Glutamatergic neuron (in vitro differentiated cells): ENCODE measurements around the gene GOLGA7B. TPM values are rescaled to one million over a fixed set of nuclear protein-coding genes. Genes with fewer than 3 reads are reported as not detected.
"Not testable (repeated sequence)": the region's sequence is repeated elsewhere in the genome, so short reads cannot be mapped to it uniquely, and the experiment has no call there.

ENCODE experiments used
- DNase-seq: peaks from one replicate; pipeline ENCODE4 v3.0.0; 2022
- H3K27ac Mint-ChIP-seq: one replicate; pipeline ENCODE4 v1.8.0; 2020; ENCODE audit warnings: mild to moderate bottlenecking, mixed read lengths, inconsistent platforms; ENCODE audit not compliant: unreplicated experiment
- H3K27me3 Mint-ChIP-seq: one replicate; pipeline ENCODE4 v1.8.0; 2020; ENCODE audit warnings: mild to moderate bottlenecking, moderate library complexity, mixed read lengths, inconsistent platforms; ENCODE audit not compliant: unreplicated experiment
- H3K36me3 Mint-ChIP-seq: one replicate; pipeline ENCODE4 v1.8.0; 2020; ENCODE audit warnings: mild to moderate bottlenecking, mixed read lengths, inconsistent platforms; ENCODE audit not compliant: unreplicated experiment
- H3K4me1 Mint-ChIP-seq: one replicate; pipeline ENCODE4 v1.8.0; 2020; ENCODE audit warnings: mild to moderate bottlenecking, low read depth, mixed read lengths, inconsistent platforms; ENCODE audit not compliant: unreplicated experiment
- H3K4me3 Mint-ChIP-seq: one replicate; pipeline ENCODE4 v1.8.0; 2020; ENCODE audit warnings: mild to moderate bottlenecking, mixed read lengths, inconsistent platforms; ENCODE audit not compliant: unreplicated experiment
- H3K9me3 Mint-ChIP-seq: one replicate; pipeline ENCODE4 v1.8.0; 2020; ENCODE audit warnings: mild to moderate bottlenecking, moderate library complexity, mixed read lengths, inconsistent platforms; ENCODE audit not compliant: unreplicated experiment
- total RNA-seq: library from RNA; stranded (reverse); fragmentation: NEBNext Ultra II Directional; extraction: Animal tissue kit (Norgen Biotek cat#: 25700); gene quantifications from one replicate; pipeline ENCODE4 v1.2.1, GENCODE V29; 2021; ENCODE audit not compliant: unreplicated experiment
- TF ChIP-seq, protein P1 (sequence below): fragments of 200-600 bp; sonication (generic); IDR thresholded peaks from one replicate; pipeline ENCODE4 v1.5.0; 2021; ENCODE audit not compliant: partially characterized antibody, unreplicated experiment

The GOLGA7B gene
- total RNA-seq, 1 donor from 2014 or later = 21.5 TPM

GRCh38 chr10:97842656-97843280 lies 6.9 kb upstream of the GOLGA7B start:
- peaks cover 5% of the 10 kb centered on the region for H3K36me3 Mint-ChIP-seq
- H3K27me3 Mint-ChIP-seq = no peaks in the 10 kb centered on the region
- H3K4me3 Mint-ChIP-seq = no peak overlapping the region
- peak overlapping the region; percentile 80 for H3K27ac Mint-ChIP-seq
- H3K9me3 Mint-ChIP-seq = peaks cover 2% of the 10 kb centered on the region
- H3K4me1 Mint-ChIP-seq = peaks cover 4% of the 10 kb centered on the region
- TF ChIP-seq, protein P1, sequence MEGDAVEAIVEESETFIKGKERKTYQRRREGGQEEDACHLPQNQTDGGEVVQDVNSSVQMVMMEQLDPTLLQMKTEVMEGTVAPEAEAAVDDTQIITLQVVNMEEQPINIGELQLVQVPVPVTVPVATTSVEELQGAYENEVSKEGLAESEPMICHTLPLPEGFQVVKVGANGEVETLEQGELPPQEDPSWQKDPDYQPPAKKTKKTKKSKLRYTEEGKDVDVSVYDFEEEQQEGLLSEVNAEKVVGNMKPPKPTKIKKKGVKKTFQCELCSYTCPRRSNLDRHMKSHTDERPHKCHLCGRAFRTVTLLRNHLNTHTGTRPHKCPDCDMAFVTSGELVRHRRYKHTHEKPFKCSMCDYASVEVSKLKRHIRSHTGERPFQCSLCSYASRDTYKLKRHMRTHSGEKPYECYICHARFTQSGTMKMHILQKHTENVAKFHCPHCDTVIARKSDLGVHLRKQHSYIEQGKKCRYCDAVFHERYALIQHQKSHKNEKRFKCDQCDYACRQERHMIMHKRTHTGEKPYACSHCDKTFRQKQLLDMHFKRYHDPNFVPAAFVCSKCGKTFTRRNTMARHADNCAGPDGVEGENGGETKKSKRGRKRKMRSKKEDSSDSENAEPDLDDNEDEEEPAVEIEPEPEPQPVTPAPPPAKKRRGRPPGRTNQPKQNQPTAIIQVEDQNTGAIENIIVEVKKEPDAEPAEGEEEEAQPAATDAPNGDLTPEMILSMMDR = no peak
- no peak for DNase-seq

- TF ChIP-seq, protein P1 = no peak
- peaks cover 4% of the 10 kb centered on the region for H3K4me1 Mint-ChIP-seq
- H3K36me3 Mint-ChIP-seq = peaks cover 5% of the 10 kb centered on the region
- no peak for DNase-seq
- H3K27me3 Mint-ChIP-seq = no peaks in the 10 kb centered on the region
- H3K9me3 Mint-ChIP-seq = peaks cover 2% of the 10 kb centered on the region
- H3K27ac Mint-ChIP-seq = peak overlapping the region; percentile 31
- H3K4me3 Mint-ChIP-seq = no peak overlapping the region
Observed at GRCh38 chr10:97843281-97843671, 6.4 kb upstream of the GOLGA7B start.

- not testable (repeated sequence) for H3K27ac Mint-ChIP-seq, H3K9me3 Mint-ChIP-seq, H3K27me3 Mint-ChIP-seq, H3K4me3 Mint-ChIP-seq, DNase-seq, H3K36me3 Mint-ChIP-seq, H3K4me1 Mint-ChIP-seq
Observed at GRCh38 chr10:97843972-97844371, 5.7 kb upstream of the GOLGA7B start.

- no peak overlapping the region for H3K27ac Mint-ChIP-seq
- peaks cover 6% of the 10 kb centered on the region for H3K27me3 Mint-ChIP-seq
- peaks cover 7% of the 10 kb centered on the region for H3K4me1 Mint-ChIP-seq
- no peak overlapping the region for H3K4me3 Mint-ChIP-seq
- H3K36me3 Mint-ChIP-seq = peaks cover 5% of the 10 kb centered on the region
- H3K9me3 Mint-ChIP-seq = peaks cover 8% of the 10 kb centered on the region
- DNase-seq = no peak
- TF ChIP-seq, protein P1 = no peak
Observed at GRCh38 chr10:97844678-97845077, 5.0 kb upstream of the GOLGA7B start.

GRCh38 chr10:97849103-97849686 lies 448 bp upstream of the GOLGA7B start:
- DNase-seq = no peak
- Mint-ChIP-seq H3K9me3 (peaks cover 19% of the 10 kb centered on the region), H3K27ac (peak overlapping the region; percentile 94), H3K36me3 (no peaks in the 10 kb centered on the region), H3K27me3 (peaks cover 26% of the 10 kb centered on the region), H3K4me1 (peaks cover 29% of the 10 kb centered on the region), H3K4me3 (peak overlapping the region; percentile 92)
- TF ChIP-seq, protein P1 = no peak
